Bronchial epithelial cell (primary cell): Measurements from ENCODE around the gene ANO4. TPM values are rescaled to one million over a fixed set of nuclear protein-coding genes. Genes with fewer than 3 reads are reported as not detected.
A peak's percentile ranks its signal among the peaks of the same experiment; 100 is the strongest.

Experiments used
- DNase-seq: peaks from one replicate; pipeline ENCODE4 v3.0.0-alpha.2; 2010; ENCODE audit warnings: low read depth
- FAIRE-seq: peaks from 2 replicates; lab custom pipeline; 2011; peaks lifted over from hg19 to GRCh38; lab: Jason Lieb, UNC
- H3K27me3 ChIP-seq: 2 replicates; pipeline ENCODE4 v1.5.1; 2011; ENCODE audit warnings: low read length; ENCODE audit not compliant: control insufficient read depth, insufficient read depth
- H3K36me3 ChIP-seq: 2 replicates; pipeline ENCODE4 v1.5.1; 2011; ENCODE audit warnings: low read length; ENCODE audit not compliant: control insufficient read depth, insufficient read depth
- H3K4me3 ChIP-seq: 2 replicates; pipeline ENCODE4 v1.5.1; 2011; ENCODE audit warnings: mild to moderate bottlenecking, low read depth, low read length, control low read depth
- CTCF ChIP-seq: IDR thresholded peaks from 2 replicates; pipeline ENCODE4 v1.5.1; 2011; ENCODE audit warnings: mild to moderate bottlenecking, moderate library complexity, low read length, control low read depth, inconsistent platforms; ENCODE audit not compliant: insufficient read depth, severe bottlenecking
- total RNA-seq: library from RNA; depleted of rRNA; stranded (reverse); fragments of >200 nt; gene quantifications from 2 replicates; pipeline ENCODE4 v1.2.1, GENCODE V29; 2014

Gene ANO4
- total RNA-seq, 1 donor from 2014 or later: 2.4 TPM

- DNase-seq (peak; percentile 27), FAIRE-seq (no peak)
- H3K27me3 ChIP-seq: no peaks in the 10 kb centered on the region
- H3K4me3 ChIP-seq: no peak overlapping the region
- no peak for TF ChIP-seq CTCF
- H3K36me3 ChIP-seq: no peaks in the 10 kb centered on the region
Observed at GRCh38 chr12:101165319-101165718, 370.7 kb downstream of the ANO4 start.

GRCh38 chr12:101166866-101167265, 372.3 kb downstream of the ANO4 start:
- no peaks in the 10 kb centered on the region for H3K36me3 ChIP-seq
- no peak for FAIRE-seq
- TF ChIP-seq CTCF: no peak
- H3K27me3 ChIP-seq: no peaks in the 10 kb centered on the region
- no peak overlapping the region for H3K4me3 ChIP-seq
- DNase-seq: no peak

- no peak overlapping the region for H3K4me3 ChIP-seq
- DNase-seq: no peak
- no peaks in the 10 kb centered on the region for H3K27me3 ChIP-seq
- TF ChIP-seq CTCF: no peak
- no peak for FAIRE-seq
- H3K36me3 ChIP-seq: no peaks in the 10 kb centered on the region
Observed at GRCh38 chr12:101168001-101168400, 373.4 kb downstream of the ANO4 start.

GRCh38 chr12:101172316-101172715, 377.7 kb downstream of the ANO4 start:
- no peaks in the 10 kb centered on the region for H3K36me3 ChIP-seq
- TF ChIP-seq CTCF: no peak
- FAIRE-seq: peak; percentile 47
- DNase-seq: peak; percentile 1
- no peaks in the 10 kb centered on the region for H3K27me3 ChIP-seq
- H3K4me3 ChIP-seq: no peak overlapping the region

GRCh38 chr12:101173197-101173749, 378.7 kb downstream of the ANO4 start:
- TF ChIP-seq CTCF: no peak
- no peaks in the 10 kb centered on the region for H3K36me3 ChIP-seq
- peak; percentile 40 for FAIRE-seq

GRCh38 chr12:101174541-101174940, 380.0 kb downstream of the ANO4 start:
- FAIRE-seq: no peak
- H3K27me3 ChIP-seq: no peaks in the 10 kb centered on the region
- no peak overlapping the region for H3K4me3 ChIP-seq
- H3K36me3 ChIP-seq: no peaks in the 10 kb centered on the region
- no peak for DNase-seq
- TF ChIP-seq CTCF: no peak

More at GRCh38 chr12:101173197-101173749, 378.7 kb downstream of the ANO4 start:
- Histone ChIP-seq H3K27me3 (no peaks in the 10 kb centered on the region), H3K4me3 (no peak overlapping the region)
- DNase-seq: no peak
